Measurements from ENCODE around the gene FRMD3. TPM values are rescaled to one million over a fixed set of nuclear protein-coding genes. Genes with fewer than 3 reads are reported as not detected.
"Not testable (repeated sequence)": the region's sequence is repeated elsewhere in the genome, so short reads cannot be mapped to it uniquely, and the experiment has no call there.

The FRMD3 gene
- total RNA-seq, 1 donor from 2014 or later: 97.7 TPM

DNA sequence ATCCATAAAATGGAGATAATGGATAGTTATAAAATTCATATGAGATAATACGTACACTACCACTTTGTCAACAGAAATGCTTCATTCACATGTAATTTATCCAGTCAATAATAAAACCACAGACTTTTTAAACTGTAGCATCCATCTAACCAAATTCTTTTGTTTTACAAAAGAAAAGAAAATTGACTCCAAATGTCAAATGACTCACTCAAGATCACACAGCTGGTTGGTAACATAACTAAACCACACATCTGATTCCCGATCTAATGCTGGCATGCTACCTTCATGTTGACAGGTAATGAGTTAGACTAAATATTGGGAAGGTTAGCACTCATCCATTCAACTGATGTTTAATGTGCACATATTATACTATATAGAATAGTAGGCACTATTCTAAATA is 4.9 kb downstream of the FRMD3 start:
- intact Hi-C loops (cut with micrococcal nuclease): no loop called here
- no peak for ATAC-seq
- DNase-seq: no peak

DNA sequence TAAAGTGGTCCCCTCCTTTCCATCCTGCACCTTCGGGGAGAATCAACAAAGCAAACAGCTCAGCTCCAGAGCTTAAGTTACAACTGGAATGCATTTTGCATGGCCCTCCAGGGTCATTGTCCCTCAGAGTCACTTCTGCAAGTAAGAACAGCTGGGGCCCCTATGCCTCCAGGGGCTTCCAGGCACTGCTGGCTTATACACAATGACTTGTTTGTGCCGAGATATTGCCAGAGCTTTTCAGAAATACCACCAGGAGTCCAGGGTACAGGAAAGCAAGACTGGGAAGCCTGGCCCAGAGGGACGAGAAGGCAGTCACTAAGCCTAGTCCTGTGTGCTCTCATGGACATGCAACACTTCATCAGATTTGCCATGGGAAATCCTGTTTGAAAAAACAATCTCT is 11.3 kb downstream of the FRMD3 start:
- intact Hi-C loops (cut with micrococcal nuclease): no loop called here
- no peak for ATAC-seq
- DNase-seq: no peak

DNA sequence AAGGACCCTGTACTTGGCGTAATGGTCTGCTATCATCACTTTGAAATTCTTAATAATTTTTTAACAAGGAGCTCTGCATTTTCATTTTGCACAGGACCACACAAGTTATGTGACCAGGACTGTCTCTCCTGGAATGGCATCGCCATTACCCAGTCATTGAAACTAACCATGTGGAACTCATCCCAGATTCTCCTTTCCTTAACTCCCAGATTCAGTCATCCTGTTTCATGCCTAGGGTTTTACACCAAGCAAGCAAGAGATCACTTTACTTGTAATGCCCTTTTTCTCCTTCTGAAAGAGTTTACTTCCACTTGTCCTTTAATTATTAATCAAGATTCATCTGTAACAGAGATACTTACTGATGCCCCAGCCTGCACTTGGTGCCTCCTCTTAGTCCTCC is 12.0 kb downstream of the FRMD3 start:
- ATAC-seq: no peak
- DNase-seq: no peak
- intact Hi-C loops (cut with micrococcal nuclease): no loop called here

DNA sequence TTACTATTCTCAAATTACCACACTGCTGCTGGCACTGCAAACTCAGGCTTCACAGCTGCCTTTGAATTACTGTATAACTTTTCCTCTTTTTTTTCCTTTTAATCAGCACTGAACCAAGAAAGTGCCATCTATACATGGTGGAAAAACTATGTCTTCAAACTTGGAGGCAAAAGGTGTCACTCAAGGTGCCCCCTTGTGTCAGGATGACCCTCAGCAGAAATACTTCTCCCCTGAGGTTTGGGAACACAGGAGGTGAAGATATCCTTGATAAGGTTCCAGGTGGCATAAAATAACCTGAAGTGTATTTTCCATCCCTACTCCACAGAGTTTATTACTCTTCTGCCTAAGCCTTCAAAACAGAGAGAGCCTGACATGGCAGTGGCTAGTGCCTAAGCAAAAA is 14.5 kb downstream of the FRMD3 start:
- intact Hi-C loops (cut with micrococcal nuclease): no loop called here
- DNase-seq: no peak
- ATAC-seq: no peak

DNA sequence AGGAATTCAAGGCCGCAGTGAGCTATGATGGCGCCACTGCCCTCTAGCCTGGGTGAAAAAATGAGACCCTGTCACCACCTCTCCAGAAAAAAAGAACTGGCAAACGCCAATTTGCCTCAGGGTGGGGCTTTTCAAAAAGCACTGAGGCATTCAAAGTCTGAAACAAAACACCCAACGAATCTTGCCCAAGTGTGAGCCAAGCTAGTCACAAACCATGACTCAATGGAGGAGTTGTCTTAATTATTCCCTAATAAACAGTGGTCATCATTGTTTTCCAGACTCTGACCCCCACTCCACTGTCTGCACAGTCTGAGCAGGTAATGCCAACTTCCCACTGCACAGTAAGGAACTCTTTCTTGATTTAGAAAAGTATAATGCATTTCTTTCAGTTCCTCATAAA is 16.8 kb downstream of the FRMD3 start:
- intact Hi-C loops (cut with micrococcal nuclease): no loop called here
- no peak for ATAC-seq
- DNase-seq: no peak

DNA sequence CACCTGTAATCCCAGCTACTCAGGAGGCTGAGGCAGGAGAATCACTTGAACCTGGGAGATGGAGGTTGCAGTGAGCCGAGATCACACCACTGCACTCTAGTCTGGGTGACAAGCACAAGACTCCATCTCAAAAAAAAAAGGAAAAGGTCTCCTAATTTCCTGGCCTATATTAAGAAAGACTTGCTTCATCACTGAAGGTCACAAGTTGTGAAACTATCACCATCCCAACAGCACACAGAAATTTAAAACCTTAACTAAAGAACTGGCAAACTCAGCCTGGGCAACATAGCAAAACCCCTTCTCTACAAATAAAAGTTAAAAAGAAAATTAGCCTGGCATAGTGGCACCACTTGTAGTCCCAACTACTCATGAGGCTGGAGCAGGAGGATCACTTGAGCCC is 17.2 kb downstream of the FRMD3 start:
- no peak for DNase-seq
- no peak for ATAC-seq
- intact Hi-C loops (cut with micrococcal nuclease): no loop called here

DNA sequence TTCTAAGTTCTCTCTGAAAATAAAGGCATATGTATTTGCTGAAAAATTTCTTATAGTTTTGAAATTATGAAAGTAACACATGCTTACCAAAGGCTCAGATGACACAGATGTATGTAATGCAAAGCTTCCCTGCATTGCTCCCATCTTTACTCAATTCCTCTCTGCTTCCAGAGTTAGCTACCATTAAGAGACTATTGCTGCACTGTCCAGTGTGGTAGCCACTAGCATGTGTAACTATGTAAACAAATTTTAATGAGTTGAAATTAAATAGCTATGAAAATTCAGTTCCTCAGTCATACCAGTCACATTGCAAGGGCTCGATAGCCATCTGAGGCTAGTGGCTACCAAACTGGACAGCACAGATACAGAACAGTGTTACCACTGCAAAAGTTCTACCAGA is 17.9 kb downstream of the FRMD3 start:
- no peak for DNase-seq
- intact Hi-C loops (cut with micrococcal nuclease): no loop called here
- ATAC-seq: no peak

DNA sequence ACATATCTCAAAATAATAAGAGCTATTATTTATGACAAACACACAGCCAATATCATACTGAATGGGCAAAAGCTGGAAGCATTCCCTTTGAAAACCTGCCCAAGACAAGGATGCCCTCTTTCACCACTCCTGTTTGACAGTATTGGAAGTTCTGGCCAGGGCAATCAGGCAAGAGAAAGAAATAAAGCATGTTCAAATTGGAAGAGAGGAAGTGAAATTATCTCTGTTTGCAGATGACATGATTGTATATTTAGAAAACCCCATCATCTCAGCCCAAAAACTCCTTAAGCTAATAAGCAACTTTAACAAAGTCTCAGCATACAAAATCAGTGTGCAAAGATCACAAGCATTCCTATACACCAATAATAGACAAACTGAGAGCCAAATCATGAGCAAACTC is 20.2 kb downstream of the FRMD3 start:
- DNase-seq; intact Hi-C loops (cut with micrococcal nuclease); ATAC-seq: not testable (repeated sequence)

DNA sequence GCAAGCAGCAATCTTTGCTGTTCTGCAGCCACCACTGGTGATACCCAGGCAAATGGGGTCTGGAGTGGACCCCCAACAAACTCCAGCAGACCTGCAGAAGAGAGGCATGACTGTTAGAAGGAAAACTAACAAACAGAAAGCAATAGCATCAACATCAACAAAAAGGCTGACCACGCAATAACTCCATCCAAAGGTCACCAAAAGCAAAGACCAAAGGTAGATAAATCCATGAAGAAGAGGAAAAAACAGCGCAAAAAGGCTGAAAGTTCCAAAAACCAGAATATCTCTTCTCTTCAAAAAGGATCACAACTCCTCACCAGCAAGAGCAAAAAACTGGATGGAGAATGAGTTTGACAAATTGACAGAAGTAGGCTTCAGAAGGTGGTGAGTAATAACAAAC is 23.4 kb downstream of the FRMD3 start:
- intact Hi-C loops (cut with micrococcal nuclease): no loop called here
- ATAC-seq: no peak
- no peak for DNase-seq

DNA sequence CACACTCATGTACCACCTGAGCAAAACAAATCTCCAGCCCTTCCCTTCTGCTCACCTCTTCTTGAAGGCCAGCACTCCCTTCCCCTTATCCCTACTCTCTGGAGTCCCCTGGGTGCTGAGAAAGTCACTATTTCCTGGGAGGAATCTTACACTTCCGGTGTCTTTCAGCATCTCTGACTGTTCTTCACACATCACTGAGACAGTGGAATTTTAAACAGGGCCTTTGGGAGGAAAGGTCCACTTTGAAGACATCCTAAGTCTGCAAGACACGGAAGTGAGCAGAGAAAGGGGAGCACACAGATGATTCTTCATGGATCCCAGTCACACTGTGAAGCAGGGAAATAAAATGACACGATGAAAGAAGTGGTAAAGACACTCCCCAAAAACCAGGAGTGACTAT is 25.6 kb downstream of the FRMD3 start:
- intact Hi-C loops (cut with micrococcal nuclease): no loop called here
- ATAC-seq: no peak

DNA sequence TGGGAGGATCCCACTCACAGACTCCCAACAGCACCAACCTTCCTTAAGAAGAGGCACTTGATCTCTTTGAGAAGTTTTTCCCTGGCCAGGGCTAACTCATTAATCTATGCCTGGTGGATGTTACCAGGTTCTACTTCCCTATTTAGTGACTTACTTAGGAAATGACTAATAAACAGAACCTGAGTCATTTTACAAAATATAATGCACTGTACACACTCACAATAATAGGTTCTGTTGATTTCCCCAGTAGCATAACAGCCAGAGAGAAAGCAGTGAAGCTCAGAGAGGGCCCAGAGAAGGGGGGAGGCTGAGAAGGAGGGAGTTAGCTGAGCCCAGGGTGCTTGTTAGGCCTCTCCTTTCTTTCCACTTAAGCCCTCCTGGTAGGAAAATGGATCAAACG is 27.1 kb downstream of the FRMD3 start:
- ATAC-seq (no peak), DNase-seq (no peak)
- intact Hi-C loops (cut with micrococcal nuclease): no loop called here

More for the DNA sequence above, 25.6 kb downstream of the FRMD3 start:
- no peak for DNase-seq

DNA sequence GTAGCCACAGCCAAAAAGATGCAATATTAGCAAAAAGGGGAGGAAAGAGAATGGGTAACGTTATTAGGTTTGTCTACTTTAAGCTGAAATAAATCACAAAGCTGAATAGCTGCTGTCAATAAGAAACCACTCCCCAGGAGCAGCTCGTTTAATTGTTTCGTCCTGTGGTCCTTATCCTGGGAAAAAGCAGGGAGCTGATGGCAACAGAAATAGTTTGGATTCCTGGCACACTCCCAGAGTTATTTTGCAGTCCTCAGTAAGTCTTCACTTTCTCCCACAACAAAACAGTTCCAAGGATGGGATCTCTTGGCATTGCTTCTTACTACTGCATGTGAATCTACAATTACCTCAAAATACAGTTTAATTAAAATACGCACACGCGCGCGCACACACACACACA is 28.8 kb downstream of the FRMD3 start:
- intact Hi-C loops (cut with micrococcal nuclease): no loop called here
- no peak for DNase-seq
- peak; percentile 70 for ATAC-seq

DNA sequence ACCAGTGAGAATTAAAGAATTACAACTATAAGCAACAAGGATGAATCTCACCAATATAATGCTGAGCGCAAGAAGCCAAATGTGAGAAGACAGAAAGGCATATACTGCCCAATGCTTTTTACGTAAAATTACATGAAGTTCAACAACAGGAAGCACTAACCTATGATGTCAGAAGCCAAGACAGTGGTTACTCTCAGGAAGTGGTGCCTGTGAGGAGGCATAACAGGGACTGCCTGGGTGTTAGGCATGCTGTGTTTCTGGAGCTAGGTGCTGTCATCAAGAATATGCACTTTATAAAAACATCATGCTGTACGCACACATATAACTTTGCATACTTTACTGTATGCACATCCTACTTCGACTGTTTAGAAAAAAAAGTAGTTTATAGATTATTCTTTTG is 30.1 kb downstream of the FRMD3 start:
- intact Hi-C loops (cut with micrococcal nuclease): no loop called here
- DNase-seq (no peak), ATAC-seq (no peak)

DNA sequence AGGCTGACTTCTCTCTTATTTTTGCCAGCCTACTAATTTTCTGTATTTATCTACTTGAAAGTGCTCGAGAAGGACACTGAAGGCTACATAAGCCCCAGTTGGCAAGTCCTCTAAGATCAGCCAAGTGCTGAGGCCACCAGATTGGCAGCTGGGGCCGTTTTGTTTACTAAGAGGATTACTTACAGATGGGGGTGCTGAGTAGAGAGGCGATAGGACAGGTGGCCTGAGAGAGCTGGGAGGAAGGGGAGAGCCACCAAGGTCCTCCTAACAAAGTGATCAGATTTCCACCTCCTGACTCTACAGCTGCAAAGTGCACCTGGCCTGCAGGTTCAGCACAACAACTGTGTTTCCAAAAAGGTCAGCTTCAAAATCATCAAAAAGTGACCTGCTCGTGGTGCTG is 32.9 kb downstream of the FRMD3 start:
- ATAC-seq (no peak), DNase-seq (no peak)
- intact Hi-C loops (cut with micrococcal nuclease): no loop called here

DNA sequence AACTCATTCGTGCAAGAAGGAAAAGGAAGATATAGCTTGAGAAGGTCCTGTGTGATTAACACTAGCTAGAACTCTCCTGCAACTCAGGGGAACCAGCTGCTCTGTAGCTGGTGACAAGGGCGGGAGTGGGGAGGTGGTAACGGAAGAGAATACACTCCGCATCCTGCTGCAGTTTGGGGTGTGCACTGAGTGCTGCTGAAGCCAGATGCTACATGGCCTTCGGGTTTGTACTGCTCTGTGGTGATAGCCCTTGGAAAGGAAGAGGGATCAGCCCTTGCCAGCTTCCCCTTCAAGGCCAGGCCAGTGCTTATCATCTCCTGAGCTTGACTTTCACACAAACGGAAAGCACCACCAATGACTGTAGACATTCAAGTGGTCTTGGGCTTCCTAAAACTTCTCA is 34.3 kb downstream of the FRMD3 start:
- peak; percentile 38 for ATAC-seq
- intact Hi-C loops (cut with micrococcal nuclease): no loop called here
- DNase-seq: no peak

DNA sequence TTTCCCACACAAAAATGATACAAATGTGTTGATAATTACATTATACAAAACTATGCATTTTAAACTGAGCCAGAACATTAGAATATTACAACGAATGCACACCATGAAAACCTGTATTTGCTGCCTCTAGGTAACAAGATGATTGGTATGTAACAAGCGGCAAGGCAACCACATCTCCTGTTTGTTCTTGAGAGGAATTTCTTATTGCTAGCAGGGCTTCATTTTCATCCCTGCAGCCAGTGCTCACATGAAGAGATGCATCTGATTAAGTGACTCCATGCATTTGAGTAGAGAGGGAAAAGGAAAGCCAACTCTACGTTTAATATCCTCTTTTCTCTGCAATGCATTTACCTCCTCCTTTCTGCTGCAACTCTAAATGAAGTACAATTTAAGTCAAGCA is 36.6 kb downstream of the FRMD3 start:
- DNase-seq (no peak), ATAC-seq (no peak)
- intact Hi-C loops (cut with micrococcal nuclease): no loop called here

DNA sequence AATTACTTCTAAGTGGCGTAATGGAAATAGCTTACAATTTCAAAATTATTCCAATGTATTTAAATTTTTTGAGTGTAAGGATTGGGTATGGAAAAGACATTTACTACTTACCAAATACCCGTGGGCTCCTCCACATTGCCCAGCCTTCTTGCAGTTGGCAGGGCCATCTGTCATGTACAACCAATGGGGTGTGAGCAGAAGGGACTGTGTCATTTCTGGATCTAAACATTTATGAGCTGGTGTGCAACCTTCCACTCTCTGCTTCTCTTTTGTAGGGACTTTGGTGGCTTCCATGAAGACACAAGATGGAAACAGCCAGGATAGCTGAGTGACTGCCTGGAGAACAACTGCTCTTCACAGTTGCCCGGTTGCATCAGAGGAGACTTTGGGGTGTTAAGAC is 40.8 kb downstream of the FRMD3 start:
- DNase-seq (no peak), ATAC-seq (no peak)
- intact Hi-C loops (cut with micrococcal nuclease): no loop called here

DNA sequence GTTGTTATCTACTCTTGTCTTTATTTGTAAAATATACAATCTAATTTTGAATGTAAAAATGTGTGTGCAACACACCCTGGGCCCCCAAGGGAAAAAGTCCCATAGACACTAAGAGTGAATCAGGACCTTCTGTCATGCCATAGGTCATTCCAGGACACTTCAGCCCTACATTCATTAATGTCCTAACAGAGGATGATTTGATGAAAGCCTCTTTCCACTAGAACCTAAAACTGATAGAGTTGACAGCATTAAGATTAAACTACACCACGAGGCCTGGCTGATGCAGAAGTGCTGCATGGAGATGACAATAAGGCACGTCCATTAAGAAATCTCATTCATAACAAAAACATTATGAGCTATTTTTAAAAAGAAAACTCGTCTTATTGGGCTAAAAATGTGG is 46.2 kb downstream of the FRMD3 start:
- DNase-seq (no peak), ATAC-seq (peak; percentile 44)
- intact Hi-C loops (cut with micrococcal nuclease): no loop called here

DNA sequence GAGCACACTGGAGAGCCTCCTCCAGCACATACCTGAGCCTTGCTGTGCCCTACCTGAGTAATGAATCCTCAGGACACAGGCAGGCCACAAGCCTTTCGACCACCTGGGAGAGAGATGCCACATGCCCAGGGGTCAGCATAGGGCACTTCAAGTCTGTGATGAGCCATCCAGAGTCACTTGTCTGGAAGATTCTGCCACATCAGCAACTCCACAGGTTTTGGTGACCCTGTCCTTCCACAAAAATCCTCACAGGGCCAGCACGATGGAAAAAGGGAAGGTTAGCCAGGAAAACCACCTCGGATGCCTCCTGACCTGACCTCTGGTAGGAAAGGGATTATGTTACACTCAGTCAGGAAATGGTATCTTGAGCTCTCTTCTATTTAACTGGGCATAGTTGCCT is 46.8 kb downstream of the FRMD3 start:
- intact Hi-C loops (cut with micrococcal nuclease): no loop called here
- no peak for DNase-seq
- ATAC-seq: no peak

DNA sequence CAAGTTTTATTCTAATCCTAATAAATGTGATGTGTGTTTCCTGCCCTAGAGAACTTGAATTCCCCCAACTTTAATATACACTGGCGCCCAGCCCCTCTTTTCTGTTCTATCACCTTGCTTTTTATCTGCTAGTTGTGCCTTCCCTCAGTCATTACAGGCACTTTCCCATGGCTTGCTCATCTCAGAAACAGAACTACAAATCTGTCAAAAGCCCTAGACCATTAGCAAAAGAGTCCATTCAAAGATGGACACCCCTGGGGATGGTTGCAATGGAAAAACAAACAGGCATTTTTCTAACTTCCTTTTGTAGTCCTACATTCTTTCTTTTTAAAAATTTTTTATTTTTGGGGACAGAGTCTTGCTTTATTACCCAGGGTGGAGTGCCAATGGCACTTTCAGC is 48.2 kb downstream of the FRMD3 start:
- DNase-seq (no peak), ATAC-seq (no peak)
- intact Hi-C loops (cut with micrococcal nuclease): no loop called here

DNA sequence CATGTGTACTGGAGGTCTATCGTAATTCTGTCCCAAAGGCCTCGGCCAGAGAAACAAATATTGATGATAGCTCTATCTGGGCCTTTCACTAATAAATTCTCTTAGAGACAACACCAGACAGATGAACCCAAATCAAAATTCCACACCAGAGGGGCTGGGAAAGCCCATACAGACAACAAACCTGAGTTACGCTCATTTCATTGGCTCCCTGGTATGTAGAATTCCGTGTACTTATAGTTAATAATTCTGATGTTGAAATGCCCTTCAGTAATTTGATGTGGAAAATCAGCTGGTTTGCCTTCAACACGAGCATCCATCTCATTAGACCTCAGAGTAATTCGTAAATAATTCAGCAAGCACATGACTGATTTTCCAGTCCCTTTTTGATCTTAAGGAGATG is 53.2 kb downstream of the FRMD3 start:
- intact Hi-C loops (cut with micrococcal nuclease): no loop called here
- no peak for ATAC-seq

DNA sequence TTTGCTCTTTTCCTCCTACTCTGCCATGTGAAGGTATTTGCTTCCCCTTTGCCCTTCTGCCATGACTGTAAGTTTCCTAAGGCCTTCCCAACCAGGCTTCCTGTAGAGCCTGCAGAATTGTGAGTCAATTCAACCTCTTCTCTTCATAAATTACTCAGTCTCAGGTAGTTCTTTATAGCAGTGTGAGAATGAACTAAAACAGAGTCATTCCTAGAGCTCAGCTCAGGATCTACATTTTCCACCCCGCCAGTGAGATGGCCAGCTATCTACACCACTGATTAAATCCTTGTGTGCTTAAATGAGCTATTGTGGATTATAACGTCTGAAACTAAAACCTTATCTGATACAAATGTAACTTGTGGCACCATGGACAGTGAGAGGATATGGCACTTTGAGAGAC is 55.0 kb downstream of the FRMD3 start:
- ATAC-seq (no peak), DNase-seq (no peak)
- intact Hi-C loops (cut with micrococcal nuclease): no loop called here

More for the DNA sequence above, 53.2 kb downstream of the FRMD3 start:
- DNase-seq: no peak
